Upper lobe of left lung (tissue), 6 donors: ENCODE measurements around the gene GRID1. TPM values are rescaled to one million over a fixed set of nuclear protein-coding genes. Genes with fewer than 3 reads are reported as not detected.
A peak's percentile ranks its signal among the peaks of the same experiment; 100 is the strongest.

Experiments
- ATAC-seq, 2 donors: fragments of 200-7000 bp; cut with Tn5 transposase; one replicate each; pipeline ENCODE4 v1.9.1; 2022; ENCODE audit warnings: mild to moderate bottlenecking in 2 of 2, moderate library complexity in 2 of 2; ENCODE audit not compliant: low FRiP score in 2 of 2
- DNase-seq, 2 donors: peaks; one replicate each; pipeline ENCODE4 v3.0.0-alpha.2; 2019 to 2020
- H3K27ac ChIP-seq, 4 donors: fragments of 200-600 bp; sonication (generic); one replicate each; pipeline ENCODE4 v1.5.1; 2016 to 2019
- H3K27me3 ChIP-seq, 4 donors: fragments of 200-600 bp; sonication (generic); one replicate each; pipeline ENCODE4 v1.5.1; 2017 to 2019
- H3K36me3 ChIP-seq, 4 donors: fragments of 200-600 bp; sonication (generic); one replicate each; pipeline ENCODE4 v1.5.1; 2016 to 2019
- H3K4me1 ChIP-seq, 4 donors: fragments of 200-600 bp; sonication (generic); one replicate each; pipeline ENCODE4 v1.5.1; 2018 to 2019
- H3K4me3 ChIP-seq, 4 donors: fragments of 200-600 bp; sonication (generic); one replicate each; pipeline ENCODE4 v1.5.1; 2017 to 2019; ENCODE audit warnings: mild to moderate bottlenecking in 2 of 4, moderate library complexity in 1 of 4
- H3K9me3 ChIP-seq, 4 donors: fragments of 200-600 bp; sonication (generic); one replicate each; pipeline ENCODE4 v1.5.1; 2018 to 2019
- EP300 ChIP-seq, 4 donors: sonication (generic); formaldehyde crosslinking; IDR thresholded peaks; one replicate each; pipeline ENCODE4 v1.5.1; 2017; ENCODE audit warnings: antibody characterized with exemption in 4 of 4, control low read depth in 2 of 4
- POLR2A ChIP-seq, 4 donors: fragments of 450-650 bp; IDR thresholded peaks; one replicate each; pipeline ENCODE4 v1.5.1; 2016 to 2017; ENCODE audit warnings: antibody characterized with exemption in 4 of 4, mild to moderate bottlenecking in 2 of 4
- POLR2AphosphoS5 ChIP-seq, 2 donors: sonication (generic); formaldehyde crosslinking; IDR thresholded peaks; one replicate each; pipeline ENCODE4 v1.5.1; 2017; ENCODE audit warnings: antibody characterized with exemption in 2 of 2
- WGBS, 2 donors: methylation state at CpG; one replicate each; pipeline ENCODE4 v1.1.5; 2017 to 2018; 5-methylcytosine and 5-hydroxymethylcytosine counted together
- total RNA-seq, 6 donors: library from RNA; depleted of rRNA in 4 of 6; stranded (reverse); fragments of >200 nt in 4 of 6; gene quantifications; one replicate each; pipeline versions ENCODE4 v1.1.0 to v1.2.1, GENCODE V29; 2016 to 2021
- TF ChIP-seq, protein P1 (sequence below), 6 experiments: fragments of 450-650 bp in 4 of 6; fragments of 200-600 bp in 2 of 6; sonication (generic) in 2 of 6; IDR thresholded peaks; one replicate each; pipeline ENCODE4 v1.5.1; 2016 to 2019; ENCODE audit warnings: antibody characterized with exemption in 6 of 6
- donor health status: DM: no; HTN: no; CAD: no; lungs with moderate emphysema.
- donor health status: DM: no; HTN: yes; CAD: no; lungs with severe emphysema.

The GRID1 gene
- total RNA-seq, 6 donors from 2014 or later: 1.5 to 5.2 (median 3.2) TPM

DNA sequence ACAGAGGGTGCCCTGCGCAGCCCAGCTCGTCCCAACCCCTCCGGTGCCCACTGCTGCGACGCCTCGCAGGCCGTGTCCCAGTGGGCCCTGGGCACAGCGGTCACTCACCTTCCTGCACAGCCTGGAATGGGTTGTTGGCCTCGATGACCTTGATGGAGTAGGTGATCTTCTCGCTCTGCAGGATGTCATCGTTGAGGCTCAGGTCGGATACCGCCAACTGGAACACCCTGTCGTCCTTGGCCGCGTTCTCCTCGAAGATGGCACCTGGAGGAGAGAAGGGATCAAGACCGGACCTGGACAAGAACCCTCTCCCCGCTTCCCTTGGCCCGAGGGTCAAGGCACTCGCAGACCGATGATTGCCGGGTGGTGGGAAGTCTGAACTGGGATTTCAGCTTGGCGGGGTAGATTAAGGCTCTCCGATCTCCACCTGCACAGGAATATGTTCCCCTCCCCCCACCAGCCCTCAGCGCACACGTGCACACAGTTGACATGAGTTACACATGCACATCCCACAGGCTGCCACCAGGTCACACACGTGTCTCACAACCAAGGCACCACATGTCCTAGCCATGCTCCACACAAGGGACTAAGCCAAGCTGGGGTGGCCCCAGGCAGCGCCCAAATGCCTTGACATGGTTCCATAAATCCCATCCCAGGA is 2.6 kb downstream of the GRID1 start:
- no peaks in the 10 kb centered on the region for H3K36me3 ChIP-seq
- H3K9me3 ChIP-seq: no peaks in the 10 kb centered on the region
- peaks cover 2 to 53% (median 29%) of the 10 kb centered on the region in 4 donors for H3K27me3 ChIP-seq
- H3K27ac ChIP-seq: no peak overlapping the region
- no peak for TF ChIP-seq EP300 (IDR thresholded peaks at IDR 0.05)
- TF ChIP-seq POLR2AphosphoS5 (IDR thresholded peaks at IDR 0.05): no peak
- TF ChIP-seq, protein P1, sequence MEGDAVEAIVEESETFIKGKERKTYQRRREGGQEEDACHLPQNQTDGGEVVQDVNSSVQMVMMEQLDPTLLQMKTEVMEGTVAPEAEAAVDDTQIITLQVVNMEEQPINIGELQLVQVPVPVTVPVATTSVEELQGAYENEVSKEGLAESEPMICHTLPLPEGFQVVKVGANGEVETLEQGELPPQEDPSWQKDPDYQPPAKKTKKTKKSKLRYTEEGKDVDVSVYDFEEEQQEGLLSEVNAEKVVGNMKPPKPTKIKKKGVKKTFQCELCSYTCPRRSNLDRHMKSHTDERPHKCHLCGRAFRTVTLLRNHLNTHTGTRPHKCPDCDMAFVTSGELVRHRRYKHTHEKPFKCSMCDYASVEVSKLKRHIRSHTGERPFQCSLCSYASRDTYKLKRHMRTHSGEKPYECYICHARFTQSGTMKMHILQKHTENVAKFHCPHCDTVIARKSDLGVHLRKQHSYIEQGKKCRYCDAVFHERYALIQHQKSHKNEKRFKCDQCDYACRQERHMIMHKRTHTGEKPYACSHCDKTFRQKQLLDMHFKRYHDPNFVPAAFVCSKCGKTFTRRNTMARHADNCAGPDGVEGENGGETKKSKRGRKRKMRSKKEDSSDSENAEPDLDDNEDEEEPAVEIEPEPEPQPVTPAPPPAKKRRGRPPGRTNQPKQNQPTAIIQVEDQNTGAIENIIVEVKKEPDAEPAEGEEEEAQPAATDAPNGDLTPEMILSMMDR (IDR thresholded peaks at IDR 0.05): peak in 1 of 6 experiments; percentile 17
- DNase-seq (peak in 1 of 2 donors; percentile 18), ATAC-seq (peak in 1 of 2 donors; percentile 31)
- H3K4me3 ChIP-seq: peak overlapping the region in 3 of 4 donors; percentile 32 to 43 (median 41)
- H3K4me1 ChIP-seq: peaks cover 36 to 50% (median 41%) of the 10 kb centered on the region in 4 donors
- 21 to 31% methylated on average over 4 to 18 of the region's 29 CpGs for WGBS, 2 donors

DNA sequence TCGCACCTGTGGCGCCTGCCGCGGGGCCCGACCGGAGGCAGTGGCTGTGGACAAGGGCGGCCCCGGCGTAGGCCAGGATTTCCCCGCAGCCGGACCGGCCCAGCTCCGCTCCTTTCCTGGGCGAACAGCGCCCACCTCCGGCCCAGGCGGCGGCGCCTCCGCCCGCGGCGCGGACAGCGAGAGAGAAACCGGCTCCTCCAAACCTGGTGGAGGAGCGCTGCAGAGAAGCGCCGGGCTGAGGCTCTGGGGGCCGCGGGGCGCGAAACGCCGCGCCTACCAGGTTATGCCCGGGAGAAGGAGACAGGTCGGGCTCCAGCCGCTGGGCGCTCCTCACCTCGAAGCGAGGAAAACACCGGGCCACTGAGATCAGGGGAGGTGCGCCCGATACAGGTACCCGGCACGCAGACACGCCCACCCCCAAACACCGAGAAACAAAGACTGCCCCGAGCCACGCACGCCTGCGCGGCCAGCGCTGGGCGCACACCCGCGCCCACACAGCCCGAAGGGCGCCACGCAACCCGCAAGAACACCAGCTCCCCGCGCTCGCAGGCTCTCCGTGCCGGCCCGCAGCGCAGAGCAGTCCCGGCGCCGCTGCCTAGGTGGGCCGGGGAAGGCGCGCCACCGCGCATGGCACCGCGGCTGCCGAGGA is 3.3 kb downstream of the GRID1 start:
- TF ChIP-seq, protein P1 (IDR thresholded peaks at IDR 0.05): peak; percentile 25 to 80 (median 51)
- no peak for TF ChIP-seq EP300 (IDR thresholded peaks at IDR 0.05)
- no peaks in the 10 kb centered on the region for H3K9me3 ChIP-seq
- H3K36me3 ChIP-seq: no peaks in the 10 kb centered on the region
- H3K27me3 ChIP-seq: peaks cover 2 to 53% (median 29%) of the 10 kb centered on the region in 4 donors
- H3K4me3 ChIP-seq: peak overlapping the region in 3 of 4 donors; percentile 32 to 43 (median 41)
- DNase-seq (peak; percentile 61 to 94), ATAC-seq (peak; percentile 38 to 55)
- H3K27ac ChIP-seq: no peak overlapping the region
- 1 to 4% methylated on average over 5 to 60 of the region's 80 CpGs for WGBS, 2 donors
- H3K4me1 ChIP-seq: peaks cover 36 to 50% (median 41%) of the 10 kb centered on the region in 4 donors

DNA sequence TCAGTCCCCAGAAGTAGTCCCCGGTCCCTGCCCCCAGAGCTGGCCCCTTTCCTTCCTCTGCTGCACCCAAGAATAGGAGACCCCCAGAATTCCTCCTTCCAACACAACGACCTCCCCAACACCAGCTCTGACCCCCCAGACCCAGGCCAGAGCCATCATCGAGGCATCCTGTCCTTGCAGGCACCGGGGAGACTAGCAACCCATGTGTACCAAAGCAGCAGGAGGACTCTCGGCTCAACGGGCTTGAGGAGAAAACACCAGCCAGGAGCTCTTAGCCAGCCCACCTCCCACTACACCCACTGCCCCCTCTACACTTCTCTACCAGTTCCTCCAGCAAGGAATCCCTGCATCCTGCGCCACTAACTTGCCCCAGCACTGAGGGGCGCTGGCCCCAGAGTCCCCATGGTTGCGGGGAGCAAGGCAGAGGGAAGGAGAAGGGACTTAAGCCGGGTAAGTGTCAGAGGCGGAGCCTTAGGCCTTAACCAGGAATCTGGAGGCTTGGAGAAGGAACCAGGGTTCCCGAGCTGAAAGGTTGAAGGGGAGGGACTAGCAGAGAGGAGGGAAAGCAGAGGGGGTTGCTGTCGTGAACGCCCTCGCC is 3.9 kb downstream of the GRID1 start:
- peak overlapping the region in 3 of 4 donors; percentile 32 to 43 (median 41) for H3K4me3 ChIP-seq
- DNase-seq (no peak), ATAC-seq (peak in 1 of 2 donors; percentile 6)
- peaks cover 36 to 50% (median 41%) of the 10 kb centered on the region in 4 donors for H3K4me1 ChIP-seq
- WGBS, 2 donors: 32 to 43% methylated on average over 11 to 14 of the region's 15 CpGs
- H3K36me3 ChIP-seq: no peaks in the 10 kb centered on the region
- TF ChIP-seq EP300 (IDR thresholded peaks at IDR 0.05): no peak
- TF ChIP-seq, protein P1 (IDR thresholded peaks at IDR 0.05): no peak
- no peak for TF ChIP-seq POLR2AphosphoS5 (IDR thresholded peaks at IDR 0.05)
- no peak for TF ChIP-seq POLR2A (IDR thresholded peaks at IDR 0.05)
- no peak overlapping the region for H3K27ac ChIP-seq
- peaks cover 0 to 49% (median 27%) of the 10 kb centered on the region in 4 donors for H3K27me3 ChIP-seq
- H3K9me3 ChIP-seq: no peaks in the 10 kb centered on the region

DNA sequence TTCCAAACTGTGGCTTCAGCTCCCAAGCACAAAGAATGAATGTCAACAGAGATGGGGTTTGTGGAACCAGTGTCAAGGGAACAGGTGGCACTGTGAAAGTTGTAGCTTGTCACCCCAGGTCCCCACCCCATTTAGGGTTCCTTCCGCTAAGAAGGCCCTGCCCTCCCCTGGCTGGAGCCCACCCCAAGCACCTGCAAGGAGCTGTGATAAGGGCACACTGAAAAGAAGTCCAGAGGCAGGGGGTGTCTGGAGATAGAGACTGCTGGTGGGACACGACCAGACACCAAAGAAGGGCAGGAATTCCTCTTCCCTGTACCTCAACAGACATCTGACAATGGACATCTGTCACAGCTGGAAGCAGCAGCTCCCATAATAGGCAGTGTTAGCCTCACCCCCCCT is 4.5 kb downstream of the GRID1 start:
- peak in 1 of 2 donors; percentile 12 for DNase-seq
- WGBS, 2 donors: 91 to 94% methylated on average over 2 of the region's 2 CpGs
- no peak overlapping the region for H3K4me3 ChIP-seq

More for the DNA sequence above, 4.5 kb downstream of the GRID1 start:
- peaks cover 32 to 47% (median 38%) of the 10 kb centered on the region in 4 donors for H3K4me1 ChIP-seq
- no peak overlapping the region for H3K27ac ChIP-seq
- no peak for TF ChIP-seq POLR2AphosphoS5 (IDR thresholded peaks at IDR 0.05)
- TF ChIP-seq, protein P1 (IDR thresholded peaks at IDR 0.05): no peak
- TF ChIP-seq EP300 (IDR thresholded peaks at IDR 0.05): no peak
- no peak for TF ChIP-seq POLR2A (IDR thresholded peaks at IDR 0.05)
- no peaks in the 10 kb centered on the region for H3K9me3 ChIP-seq
- H3K27me3 ChIP-seq: peaks cover 0 to 43% (median 23%) of the 10 kb centered on the region in 4 donors
- ATAC-seq: no peak
- H3K36me3 ChIP-seq: no peaks in the 10 kb centered on the region
